Panc1 (cell line): ENCODE data around the gene TANGO2. TPM values are rescaled to one million over a fixed set of nuclear protein-coding genes. Genes with fewer than 3 reads are reported as not detected.

Experiments
- ATAC-seq: fragments of 200-7000 bp; cut with Tn5 transposase; 2 replicates; pipeline ENCODE4 v1.9.1; 2020; ENCODE audit warnings: mild to moderate bottlenecking, moderate library complexity
- BruUV-seq: library from RNA; stranded (reverse); fragments of 400-500 nt; replicated peaks from 2 replicates; lab custom pipeline; 2021; lab: Mats Ljungman, UMichigan
- CTCF ChIA-PET: fragments of 300-600 bp; sonication (Branson Sonifier 250); formaldehyde crosslinking; loops from one replicate; lab custom pipeline; 2022; ENCODE audit warnings: antibody characterized with exemption; lab: Charles Lee
- POLR2A ChIA-PET: fragments of 300-600 bp; sonication (Branson Sonifier 250); formaldehyde crosslinking; loops from one replicate; lab custom pipeline; 2022; ENCODE audit warnings: antibody characterized with exemption; lab: Charles Lee
- DNase-seq: peaks from one replicate; pipeline ENCODE4 v3.0.0-alpha.2; 2010; ENCODE audit warnings: low read depth, low spot score
- H3K27ac ChIP-seq: 2 replicates; pipeline ENCODE4 v1.5.1; 2011; ENCODE audit warnings: mild to moderate bottlenecking, low read length, inconsistent platforms
- H3K27me3 ChIP-seq: fragments of 200-500 bp; sonication (Bioruptor generic); 2 replicates; pipeline ENCODE4 v1.6.0; 2014; ENCODE audit warnings: low read length, inconsistent platforms; ENCODE audit not compliant: control insufficient read depth, insufficient read depth
- H3K36me3 ChIP-seq: fragments of 200-500 bp; sonication (Bioruptor generic); 2 replicates; pipeline ENCODE4 v1.5.1; 2014; ENCODE audit warnings: inconsistent platforms, mild to moderate bottlenecking, low read length, moderate library complexity; ENCODE audit not compliant: control insufficient read depth, insufficient read depth
- H3K4me1 ChIP-seq: 2 replicates; pipeline ENCODE4 v1.5.1; 2011; ENCODE audit warnings: inconsistent platforms, mild to moderate bottlenecking, low read length, moderate library complexity; ENCODE audit not compliant: control insufficient read depth, insufficient read depth
- H3K4me3 ChIP-seq, 2 experiments: 2 replicates each; pipeline ENCODE4 v1.5.1; 2011 to 2012; ENCODE audit warnings: low read depth in 2 of 2, low read length in 2 of 2, mild to moderate bottlenecking in 2 of 2, inconsistent platforms in 1 of 2, moderate library complexity in 1 of 2
- H3K9me3 ChIP-seq: fragments of 200-500 bp; sonication (Bioruptor generic); 2 replicates; pipeline ENCODE4 v1.5.1; 2014; ENCODE audit warnings: low read depth, mild to moderate bottlenecking, inconsistent platforms, low read length, moderate library complexity; ENCODE audit not compliant: control insufficient read depth, insufficient read depth
- POLR2AphosphoS5 ChIP-seq: IDR thresholded peaks from 2 replicates; pipeline ENCODE4 v1.6.1; 2012; ENCODE audit warnings: mild to moderate bottlenecking, low read depth, low read length, moderate library complexity
- SIN3A ChIP-seq: IDR thresholded peaks from 2 replicates; pipeline ENCODE4 v1.6.1; 2012; ENCODE audit warnings: low read depth, mild to moderate bottlenecking, low read length, moderate library complexity, borderline replicate concordance; ENCODE audit not compliant: insufficient read depth
- TCF7L2 ChIP-seq: IDR thresholded peaks from 2 replicates; pipeline ENCODE4 v1.6.1; 2011; ENCODE audit warnings: mild to moderate bottlenecking, low read depth, low read length, inconsistent platforms
- in situ Hi-C: cut with HindIII; loops from 2 replicates; pipeline ENCODE4 v1.10.0; 2016; ENCODE audit warnings: low sequenced_read_pairs, low pct_unique_long_range_greater_than_20kb
- intact Hi-C: fragments of 100-400 bp; cut with micrococcal nuclease; formaldehyde crosslinking; loops from one replicate; pipeline ENCODE4 v1.10.0; 2022; ENCODE audit not compliant: unreplicated experiment
- total RNA-seq: library from RNA; stranded (reverse); gene quantifications from one replicate; pipeline ENCODE4 v1.2.1, GENCODE V29; 2021; ENCODE audit not compliant: unreplicated experiment
- TF ChIP-seq, protein P1 (sequence below), 2 experiments: IDR thresholded peaks; 2 replicates each; pipeline ENCODE4 v1.6.1; 2011 to 2012; ENCODE audit warnings: low read depth in 2 of 2, control low read depth in 1 of 2, low read length in 1 of 2, mild to moderate bottlenecking in 1 of 2, moderate library complexity in 1 of 2; ENCODE audit not compliant: insufficient read depth in 1 of 2
- TF ChIP-seq, protein P2 (sequence below): fragments of 450-650 bp; IDR thresholded peaks from 2 replicates; pipeline ENCODE4 v1.5.1; 2017; ENCODE audit warnings: mild to moderate bottlenecking

TANGO2 gene
- total RNA-seq, 1 experiment from 2014 or later: 32.2 TPM

DNA sequence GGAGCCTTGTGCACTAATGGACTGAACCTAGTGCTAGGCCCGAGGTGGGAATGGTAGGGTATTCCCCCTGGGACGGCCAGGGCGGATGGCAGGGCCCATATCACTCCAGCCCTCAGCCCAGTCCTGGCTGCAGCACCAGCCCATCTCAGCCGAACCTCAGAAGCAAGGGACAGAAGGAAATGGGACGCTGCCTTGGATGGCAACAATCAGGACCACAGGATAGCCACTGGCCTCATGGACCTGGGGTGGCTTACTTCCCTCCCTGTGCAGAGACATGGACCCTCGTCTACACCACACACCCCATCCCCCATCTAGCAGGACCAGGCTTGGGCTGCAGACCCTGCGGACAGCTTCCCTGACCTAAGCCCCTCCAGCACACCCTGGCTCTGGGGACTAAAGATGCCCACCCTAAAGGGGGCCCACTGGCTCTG is 28.4 kb upstream of the TANGO2 start:
- TF ChIP-seq, protein P1, sequence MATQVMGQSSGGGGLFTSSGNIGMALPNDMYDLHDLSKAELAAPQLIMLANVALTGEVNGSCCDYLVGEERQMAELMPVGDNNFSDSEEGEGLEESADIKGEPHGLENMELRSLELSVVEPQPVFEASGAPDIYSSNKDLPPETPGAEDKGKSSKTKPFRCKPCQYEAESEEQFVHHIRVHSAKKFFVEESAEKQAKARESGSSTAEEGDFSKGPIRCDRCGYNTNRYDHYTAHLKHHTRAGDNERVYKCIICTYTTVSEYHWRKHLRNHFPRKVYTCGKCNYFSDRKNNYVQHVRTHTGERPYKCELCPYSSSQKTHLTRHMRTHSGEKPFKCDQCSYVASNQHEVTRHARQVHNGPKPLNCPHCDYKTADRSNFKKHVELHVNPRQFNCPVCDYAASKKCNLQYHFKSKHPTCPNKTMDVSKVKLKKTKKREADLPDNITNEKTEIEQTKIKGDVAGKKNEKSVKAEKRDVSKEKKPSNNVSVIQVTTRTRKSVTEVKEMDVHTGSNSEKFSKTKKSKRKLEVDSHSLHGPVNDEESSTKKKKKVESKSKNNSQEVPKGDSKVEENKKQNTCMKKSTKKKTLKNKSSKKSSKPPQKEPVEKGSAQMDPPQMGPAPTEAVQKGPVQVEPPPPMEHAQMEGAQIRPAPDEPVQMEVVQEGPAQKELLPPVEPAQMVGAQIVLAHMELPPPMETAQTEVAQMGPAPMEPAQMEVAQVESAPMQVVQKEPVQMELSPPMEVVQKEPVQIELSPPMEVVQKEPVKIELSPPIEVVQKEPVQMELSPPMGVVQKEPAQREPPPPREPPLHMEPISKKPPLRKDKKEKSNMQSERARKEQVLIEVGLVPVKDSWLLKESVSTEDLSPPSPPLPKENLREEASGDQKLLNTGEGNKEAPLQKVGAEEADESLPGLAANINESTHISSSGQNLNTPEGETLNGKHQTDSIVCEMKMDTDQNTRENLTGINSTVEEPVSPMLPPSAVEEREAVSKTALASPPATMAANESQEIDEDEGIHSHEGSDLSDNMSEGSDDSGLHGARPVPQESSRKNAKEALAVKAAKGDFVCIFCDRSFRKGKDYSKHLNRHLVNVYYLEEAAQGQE (IDR thresholded peaks at IDR 0.05; ENCODE audit: insufficient read depth in 1 of 2, low read depth in 2 of 2, low read length in 1 of 2): no peak
- TF ChIP-seq SIN3A: no peak
- no peak for TF ChIP-seq TCF7L2
- TF ChIP-seq, protein P2, sequence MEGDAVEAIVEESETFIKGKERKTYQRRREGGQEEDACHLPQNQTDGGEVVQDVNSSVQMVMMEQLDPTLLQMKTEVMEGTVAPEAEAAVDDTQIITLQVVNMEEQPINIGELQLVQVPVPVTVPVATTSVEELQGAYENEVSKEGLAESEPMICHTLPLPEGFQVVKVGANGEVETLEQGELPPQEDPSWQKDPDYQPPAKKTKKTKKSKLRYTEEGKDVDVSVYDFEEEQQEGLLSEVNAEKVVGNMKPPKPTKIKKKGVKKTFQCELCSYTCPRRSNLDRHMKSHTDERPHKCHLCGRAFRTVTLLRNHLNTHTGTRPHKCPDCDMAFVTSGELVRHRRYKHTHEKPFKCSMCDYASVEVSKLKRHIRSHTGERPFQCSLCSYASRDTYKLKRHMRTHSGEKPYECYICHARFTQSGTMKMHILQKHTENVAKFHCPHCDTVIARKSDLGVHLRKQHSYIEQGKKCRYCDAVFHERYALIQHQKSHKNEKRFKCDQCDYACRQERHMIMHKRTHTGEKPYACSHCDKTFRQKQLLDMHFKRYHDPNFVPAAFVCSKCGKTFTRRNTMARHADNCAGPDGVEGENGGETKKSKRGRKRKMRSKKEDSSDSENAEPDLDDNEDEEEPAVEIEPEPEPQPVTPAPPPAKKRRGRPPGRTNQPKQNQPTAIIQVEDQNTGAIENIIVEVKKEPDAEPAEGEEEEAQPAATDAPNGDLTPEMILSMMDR: no peak
- TF ChIP-seq POLR2AphosphoS5: no peak
- Histone ChIP-seq H3K27me3 (no peaks in the 10 kb centered on the region), H3K36me3 (no peaks in the 10 kb centered on the region), H3K4me1 (no peaks in the 10 kb centered on the region), H3K9me3 (no peaks in the 10 kb centered on the region), H3K27ac (no peak overlapping the region), H3K4me3 (no peak overlapping the region)
- CTCF ChIA-PET: no interaction called here
- POLR2A ChIA-PET: no interaction called here
- no TSS peak for BruUV-seq
- ATAC-seq: no peak
- in situ Hi-C loops (no loop called here), intact Hi-C loops (no loop called here)
- DNase-seq: no peak

DNA sequence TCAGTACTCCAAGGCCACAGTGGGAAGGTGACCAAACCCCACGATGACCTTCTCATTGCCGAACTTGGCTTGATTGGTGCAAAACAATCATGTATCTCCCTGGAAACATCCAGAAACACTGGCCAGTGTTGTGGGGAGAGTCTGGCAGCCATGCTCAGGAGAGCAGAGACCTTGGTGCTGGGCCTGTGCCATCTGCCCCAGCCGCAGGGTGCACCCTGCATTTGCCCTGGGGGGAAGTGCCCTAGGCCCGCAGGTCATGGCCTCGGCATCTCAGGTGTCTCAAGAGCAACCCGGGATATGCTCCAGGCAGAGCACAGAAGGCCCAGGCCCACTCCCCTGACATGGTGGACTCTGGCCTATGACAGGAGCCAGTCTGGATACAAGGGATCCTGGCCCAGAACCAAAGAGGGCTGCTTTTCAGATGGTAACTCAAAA is 28.0 kb upstream of the TANGO2 start:
- TF ChIP-seq, protein P1 (IDR thresholded peaks at IDR 0.05; ENCODE audit: insufficient read depth in 1 of 2, low read depth in 2 of 2, low read length in 1 of 2): no peak
- TF ChIP-seq POLR2AphosphoS5: no peak
- TF ChIP-seq TCF7L2: no peak
- TF ChIP-seq, protein P2: no peak
- no peak for TF ChIP-seq SIN3A
- H3K36me3 ChIP-seq: no peaks in the 10 kb centered on the region
- no peak for DNase-seq
- CTCF ChIA-PET: no interaction called here
- POLR2A ChIA-PET: no interaction called here
- ATAC-seq: no peak
- H3K4me3 ChIP-seq: no peak overlapping the region
- H3K9me3 ChIP-seq: no peaks in the 10 kb centered on the region
- H3K27ac ChIP-seq: no peak overlapping the region
- no peaks in the 10 kb centered on the region for H3K4me1 ChIP-seq
- no peaks in the 10 kb centered on the region for H3K27me3 ChIP-seq
- BruUV-seq: no TSS peak
- in situ Hi-C loops (no loop called here), intact Hi-C loops (no loop called here)
